AG04449 (cell line): ENCODE results near the gene HMGCL.
"Not testable (repeated sequence)": the region's sequence is repeated elsewhere in the genome, so short reads cannot be mapped to it uniquely, and the experiment has no call there.

Experiments used
- CTCF ChIA-PET: fragments of 350-600 bp; formaldehyde crosslinking; extraction: SDS; loops from one replicate; lab custom pipeline; 2021; ENCODE audit warnings: antibody characterized with exemption; lab: Yijun Ruan, JAX
- POLR2A ChIA-PET: fragments of 400-600, 350-600 bp; formaldehyde crosslinking; extraction: SDS; loops from one replicate; lab custom pipeline; 2020; ENCODE audit warnings: antibody characterized with exemption, inconsistent platforms; lab: Yijun Ruan, JAX
- DNase-seq: peaks from one replicate; pipeline ENCODE4 v3.0.0-alpha.2; 2010; ENCODE audit warnings: low read depth, low spot score
- H3K4me3 ChIP-seq: 2 replicates; pipeline ENCODE4 v1.5.1; 2011; ENCODE audit warnings: low read depth, mild to moderate bottlenecking, control low read depth, low read length
- CTCF ChIP-seq: IDR thresholded peaks from one replicate; pipeline ENCODE4 v1.5.1; 2011; ENCODE audit warnings: mild to moderate bottlenecking, moderate library complexity, low read length, control low read depth, inconsistent platforms; ENCODE audit not compliant: insufficient read depth; ENCODE audit errors: missing control alignments

Gene HMGCL

GRCh38 chr1:23836037-23836436, 10.8 kb upstream of the HMGCL start:
- no peak overlapping the region for H3K4me3 ChIP-seq
- TF ChIP-seq CTCF: no peak
- no peak for DNase-seq
- CTCF ChIA-PET: no interaction called here
- POLR2A ChIA-PET: no interaction called here

GRCh38 chr1:23834156-23834555, 8.9 kb upstream of the HMGCL start:
- CTCF ChIA-PET: interaction anchor here (0.9 kb wide), 1 partner anchor 34 kb away, joined by 3 read pairs; the partner anchor contains the start of gene FUCA1
- POLR2A ChIA-PET, DNase-seq, H3K4me3 ChIP-seq: not testable (repeated sequence)

- POLR2A ChIA-PET: no interaction called here
- no peak for TF ChIP-seq CTCF
- no peak for DNase-seq
- no peak overlapping the region for H3K4me3 ChIP-seq
- CTCF ChIA-PET: interaction anchor here (1.5 to 12.2 kb wide), 2 partner anchors 18 to 20 kb away, joined by 5 to 134 read pairs; no protein-coding TSS in a partner anchor
These were observed 2.5 kb upstream of the HMGCL start for GRCh38 chr1:23827717-23828116.

GRCh38 chr1:23826590-23826989, 1.4 kb upstream of the HMGCL start:
- DNase-seq, H3K4me3 ChIP-seq, POLR2A ChIA-PET: not testable (repeated sequence)
- CTCF ChIA-PET: interaction anchor here (2.7 to 12.2 kb wide), 2 partner anchors 19 to 25 kb away, joined by 6 to 134 read pairs; no protein-coding TSS in a partner anchor

- no peak for TF ChIP-seq CTCF
- peak overlapping the region; percentile 97 for H3K4me3 ChIP-seq
- POLR2A ChIA-PET: interaction anchor here (0.6 to 1.7 kb wide), 8 partner anchors 9 to 190 kb away, joined by 3 to 10 read pairs (median 4); partner anchors contain the start of gene GALE
- CTCF ChIA-PET: interaction anchor here (1.3 to 12.2 kb wide), 3 partner anchors 18 to 40 kb away, joined by 3 to 134 read pairs (median 6); no protein-coding TSS in a partner anchor
- no peak for DNase-seq
These were observed 713 bp upstream of the HMGCL start for GRCh38 chr1:23825762-23826522.

- DNase-seq: no peak
- no peak for TF ChIP-seq CTCF
- CTCF ChIA-PET: interaction anchor here (0.8 to 12.2 kb wide), 7 partner anchors 11 to 53 kb away, joined by 3 to 134 read pairs (median 4); no protein-coding TSS in a partner anchor
These were observed 536 bp downstream of the HMGCL start for GRCh38 chr1:23824711-23825075.

GRCh38 chr1:23823767-23824166, 1.5 kb downstream of the HMGCL start:
- no peak for DNase-seq
- ChIA-PET CTCF (interaction anchor here (0.8 to 12.2 kb wide), 6 partner anchors 10 to 52 kb away, joined by 3 to 134 read pairs (median 4); no protein-coding TSS in a partner anchor), POLR2A (no interaction called here)
- H3K4me3 ChIP-seq: no peak overlapping the region; the same call in 1 of the 2 replicates
- TF ChIP-seq CTCF: no peak

More at GRCh38 chr1:23824711-23825075, 536 bp downstream of the HMGCL start:
- POLR2A ChIA-PET: interaction anchor here (0.6 to 1.7 kb wide), 2 partner anchors 25 to 92 kb away, joined by 3 to 10 read pairs; partner anchors contain the start of gene GALE
- H3K4me3 ChIP-seq: peak overlapping the region; percentile 97
